ENCODE measurements around the gene NEDD9. TPM values are rescaled to one million over a fixed set of nuclear protein-coding genes. Genes with fewer than 3 reads are reported as not detected.

NEDD9 gene
- total and polyA plus RNA-seq, 2 of the 4 experiments (the other 2 are of a cell fraction), result 7.6 to 16.5 TPM

DNA sequence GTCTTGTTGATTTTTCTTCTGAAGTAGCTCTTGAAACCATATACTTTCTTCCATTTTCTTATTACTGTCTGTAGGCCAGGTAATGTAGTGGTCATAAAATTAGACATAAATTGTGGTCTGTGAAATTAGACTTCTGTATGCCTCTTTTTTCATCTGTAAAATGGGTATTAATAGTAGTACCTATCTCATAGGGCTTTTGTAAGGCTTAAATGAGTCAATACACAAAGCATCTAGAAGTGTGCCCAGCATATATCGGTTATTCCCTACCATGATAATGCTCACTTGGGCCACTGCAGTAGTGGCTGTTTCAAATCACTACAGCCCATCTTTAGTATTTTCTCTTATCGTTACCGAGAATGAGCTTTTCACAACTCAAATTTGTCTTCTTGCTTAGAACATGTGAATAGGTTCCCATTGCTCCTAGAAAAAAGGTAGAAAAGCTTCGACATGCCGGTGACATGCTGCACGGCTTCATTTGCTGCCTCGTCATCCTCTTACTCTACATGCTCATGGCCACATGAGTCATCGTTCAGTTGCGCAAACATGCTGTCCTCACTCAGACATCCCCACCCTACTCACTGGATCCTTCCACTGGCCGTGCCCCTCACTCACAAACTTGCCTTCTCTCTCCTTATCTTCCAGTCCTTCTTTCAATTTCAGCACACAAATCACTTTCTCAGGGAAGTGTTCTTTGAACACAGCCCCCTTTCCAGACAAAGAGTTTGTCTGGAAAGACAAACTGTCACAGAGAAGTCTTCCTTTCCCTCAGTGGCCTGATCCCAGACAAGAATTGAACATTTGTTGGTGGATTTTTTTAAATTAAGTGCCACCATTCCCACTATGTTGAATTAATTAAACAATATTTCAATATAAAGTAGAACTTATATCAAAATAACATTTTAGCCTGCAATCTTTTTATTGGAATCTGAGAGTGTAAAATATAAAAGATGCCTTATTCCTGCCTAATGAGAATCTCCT is 88.8 kb downstream of the NEDD9 start:
- in situ Hi-C loops (cut with MboI; ENCODE audit: low sequenced_read_pairs), result loop anchor here (5.0 kb wide), 1 partner anchor 354 kb away; no protein-coding TSS in a partner anchor
- TF ChIP-seq MAFK (IDR thresholded peaks at IDR 0.05; ENCODE audit: low read depth, low read length) (no peak; the same call in 1 of the 2 replicates), CHD1 (IDR thresholded peaks at IDR 0.05; ENCODE audit: low read depth, low read length) (no peak), MAZ (IDR thresholded peaks at IDR 0.05; ENCODE audit: borderline replicate concordance, low read depth, low read length) (no peak), USF2 (IDR thresholded peaks at IDR 0.05; ENCODE audit: low read depth, low read length) (no peak), BHLHE40 (IDR thresholded peaks at IDR 0.05; ENCODE audit: low read depth, low read length) (peak; percentile 60; the same call in 1 of the 2 replicates), ELK1 (IDR thresholded peaks at IDR 0.05; ENCODE audit: borderline replicate concordance, low read depth, low read length) (no peak), CTCF (conservative IDR thresholded peaks at IDR 0.05; ENCODE audit: low read depth, low read length) (no peak), SMC3 (IDR thresholded peaks at IDR 0.05; ENCODE audit: low read depth, low read length) (0 out of 2 replicates have a peak, but pooled peaks have one; percentile 18), CEBPB (IDR thresholded peaks at IDR 0.05; ENCODE audit: low read depth, low read length) (peak; percentile 100), RCOR1 (IDR thresholded peaks at IDR 0.05; ENCODE audit: insufficient replicate concordance, low read length) (no peak), FOS (IDR thresholded peaks at IDR 0.05; ENCODE audit: low read depth, low read length) (peak; percentile 92)

More for the DNA sequence above, 88.8 kb downstream of the NEDD9 start:
- no peak overlapping the region for H3K4me3 ChIP-seq (ENCODE audit: insufficient read depth, low read depth, low read length)
- H4K5ac ChIP-seq (ENCODE audit: low read depth, low read length), result no peak overlapping the region; the same call in 1 of the 2 replicates
- H4K8ac ChIP-seq (ENCODE audit: low read depth in 2 of 2, low read length in 2 of 2), result peak overlapping the region in 1 of 2 experiments; percentile 57; a peak in 2 of 4 replicates
- no peak overlapping the region for H2AK9ac ChIP-seq (replicated peaks; ENCODE audit: low read depth, low read length, poor library complexity)
- 92% methylated on average over 2 of the region's 10 CpGs; no CpG with 5 or more reads in 1 of the 2 experiments for WGBS, 2 experiments (ENCODE audit: extremely low coverage in 2 of 2, insufficient read length in 1 of 2)
- H2BK120ac ChIP-seq (ENCODE audit: low read depth, low read length), result peak overlapping the region; percentile 75
- POLR2A ChIA-PET (ENCODE audit: unreplicated experiment), result no interaction called here
- peaks cover 10% of the 10 kb centered on the region for H3K4me1 ChIP-seq (ENCODE audit: control insufficient read depth, insufficient read depth, low read length)
- no peak overlapping the region; the same call in 1 of the 2 replicates for H3K4me2 ChIP-seq (ENCODE audit: low read depth, low read length)
- H3K23ac ChIP-seq (ENCODE audit: low read depth, low read length), result no peak overlapping the region
- H3K79me1 ChIP-seq (ENCODE audit: low read depth in 1 of 2, low read length in 2 of 2), result peaks cover 0 to 14% of the 10 kb centered on the region in 2 experiments; a peak in 2 of 4 replicates
- peak overlapping the region; percentile 71; the same call in 1 of the 3 replicates for H2BK15ac ChIP-seq (ENCODE audit: low read depth, low read length)
- H2AFZ ChIP-seq (replicated peaks; ENCODE audit: low read length, poor library complexity), result peak overlapping the region; percentile 19
- H3K36me3 ChIP-seq (ENCODE audit: control insufficient read depth, insufficient read depth, low read length), result no peaks in the 10 kb centered on the region
- H3K27ac ChIP-seq (ENCODE audit: insufficient read depth, low read length), result peak overlapping the region; percentile 2; the same call in 1 of the 2 replicates
- peaks cover 3% of the 10 kb centered on the region for H3K9me1 ChIP-seq (ENCODE audit: insufficient read depth, low read length)
- H3K27me3 ChIP-seq (ENCODE audit: control insufficient read depth, insufficient read depth, low read length), result no peaks in the 10 kb centered on the region
- H3K14ac ChIP-seq (replicated peaks; ENCODE audit: low read depth, low read length), result no peak overlapping the region
- CTCF ChIA-PET, result interaction anchor here (0.5 to 3.5 kb wide), 4 partner anchors 50 to 757 kb away, joined by 3 to 15 read pairs (median 3); partner anchors contain the start of gene SMIM13
- peak overlapping the region; percentile 76 for H2AK5ac ChIP-seq (ENCODE audit: low read depth, low read length)
- no peaks in the 10 kb centered on the region for H3K9me3 ChIP-seq (ENCODE audit: control insufficient read depth, insufficient read depth, low read length)
- H3K4ac ChIP-seq (ENCODE audit: low read depth, low read length), result peak overlapping the region; percentile 17; the same call in 1 of the 2 replicates
- BruUV-seq (replicated peaks), result no TSS peak
- peak overlapping the region; percentile 2; the same call in 1 of the 2 replicates for H4K91ac ChIP-seq (ENCODE audit: insufficient read depth, low read depth, low read length)
- H3K9ac ChIP-seq (ENCODE audit: low read depth, low read length), result no peak overlapping the region
- dilution Hi-C loops (cut with HindIII; ENCODE audit: low sequenced_read_pairs, unreplicated experiment), result no loop called here
- H3K56ac ChIP-seq (ENCODE audit: extremely low read depth, insufficient read depth, low read length), result no peak overlapping the region
- peak overlapping the region; percentile 77 for H2BK20ac ChIP-seq (ENCODE audit: low read depth, low read length)
- peak overlapping the region; percentile 59 for H2BK5ac ChIP-seq (ENCODE audit: low read depth, low read length, poor library complexity, severe bottlenecking)
- peaks cover 8% of the 10 kb centered on the region; the same call in 1 of the 2 replicates for H4K20me1 ChIP-seq (ENCODE audit: insufficient read depth, low read length)
- peak overlapping the region; percentile 40; the same call in 1 of the 2 replicates for H3K18ac ChIP-seq (ENCODE audit: low read depth, low read length)
- peak; percentile 92 for DNase-seq
- peak; percentile 49 for ATAC-seq (ENCODE audit: low read depth)
- intact Hi-C loops (cut with micrococcal nuclease), result loop anchor here (1.0 to 5.0 kb wide), 5 partner anchors 89 to 432 kb away; partner anchors contain the start of gene NEDD9

Measured in IMR-90 (cell line).